MM.1S (cell line): Measurements from ENCODE around the gene MRNIP.

Experiments
- CTCF ChIP-seq: fragments of 300-600 bp; sonication (generic); IDR thresholded peaks from 2 replicates; pipeline ENCODE4 v1.5.1; 2016; ENCODE audit warnings: antibody characterized with exemption, low read length, mixed read lengths
- EZH2 ChIP-seq: fragments of 300-600 bp; sonication (generic); optimal IDR thresholded peaks from 2 replicates; pipeline ENCODE3; 2017; ENCODE audit warnings: low read depth, mild to moderate bottlenecking, antibody characterized with exemption, low read length, mixed read lengths
- EZH2phosphoT487 ChIP-seq: fragments of 300-600 bp; sonication (generic); IDR thresholded peaks from 2 replicates; pipeline ENCODE4 v1.6.1; 2018; ENCODE audit warnings: antibody characterized with exemption, low read length

GRCh38 chr5:179901462-179901861 is 42.8 kb upstream of the MRNIP start:
- no peak for TF ChIP-seq CTCF
- no peak for TF ChIP-seq EZH2
- no peak for TF ChIP-seq EZH2phosphoT487
